Naive thymus-derived CD4-positive, alpha-beta T cell (primary cell): ENCODE results near the gene PDIA2. TPM values are rescaled to one million over a fixed set of nuclear protein-coding genes. Genes with fewer than 3 reads are reported as not detected.

Experiments
- ATAC-seq: fragments of 150-1000 bp; cut with Tn5 transposase; 2 replicates; pipeline ENCODE4 v1.10.0; 2021; ENCODE audit warnings: mild to moderate bottlenecking, moderate library complexity
- CTCF ChIA-PET: fragments of 350-600 bp; sonication (Branson Sonifier 250); formaldehyde crosslinking; loops from one replicate; lab custom pipeline; 2021; ENCODE audit warnings: antibody characterized with exemption; lab: Charles Lee
- POLR2A ChIA-PET: fragments of 350-600 bp; sonication (Branson Sonifier 250); formaldehyde crosslinking; loops from one replicate; lab custom pipeline; 2021; ENCODE audit warnings: antibody characterized with exemption, inconsistent platforms; lab: Charles Lee
- DNase-seq, 9 donors: peaks; one replicate each; pipeline versions ENCODE4 v3.0.0 to v3.0.0-alpha.2; 2020 to 2022; ENCODE audit warnings: mixed read lengths in 1 of 9
- H3K27ac ChIP-seq: one replicate; pipeline ENCODE4 v1.7.0; 2013; ENCODE audit warnings: mild to moderate bottlenecking, low read depth, low read length, moderate library complexity
- H3K27me3 ChIP-seq, 2 donors: one replicate each; pipeline ENCODE4 v1.7.0; 2013; ENCODE audit warnings: low read length in 2 of 2, mild to moderate bottlenecking in 2 of 2, moderate library complexity in 2 of 2; ENCODE audit not compliant: control insufficient read depth in 2 of 2, insufficient read depth in 2 of 2
- H3K36me3 ChIP-seq, 3 experiments: 1 replicate in 2 of 3; 2 replicates in 1 of 3; pipeline ENCODE4 v1.7.0; 2013; ENCODE audit warnings: low read length in 3 of 3, mild to moderate bottlenecking in 3 of 3, moderate library complexity in 1 of 3; ENCODE audit not compliant: insufficient read depth in 3 of 3, control insufficient read depth in 2 of 3
- H3K4me1 ChIP-seq, 2 donors: one replicate each; pipeline ENCODE4 v1.7.0; 2013; ENCODE audit warnings: low read length in 2 of 2, mild to moderate bottlenecking in 2 of 2, moderate library complexity in 1 of 2; ENCODE audit not compliant: control insufficient read depth in 2 of 2, insufficient read depth in 2 of 2
- H3K4me3 ChIP-seq: 2 replicates; pipeline ENCODE4 v1.7.0; 2013; ENCODE audit warnings: mild to moderate bottlenecking, low read length
- H3K9me3 ChIP-seq, 3 experiments: 1 replicate in 2 of 3; 2 replicates in 1 of 3; pipeline ENCODE4 v1.7.0; 2013; ENCODE audit warnings: low read length in 3 of 3; ENCODE audit not compliant: control insufficient read depth in 2 of 3
- H3K27ac Mint-ChIP-seq, 9 donors: one replicate each; pipeline ENCODE4 v1.8.0; 2020 to 2022; ENCODE audit warnings: mixed read lengths in 9 of 9, mild to moderate bottlenecking in 8 of 9, moderate library complexity in 5 of 9, inconsistent platforms in 2 of 9
- H3K27me3 Mint-ChIP-seq, 5 donors: one replicate each; pipeline ENCODE4 v1.8.0; 2021 to 2022; ENCODE audit warnings: mixed read lengths in 5 of 5, mild to moderate bottlenecking in 1 of 5
- H3K36me3 Mint-ChIP-seq, 5 donors: one replicate each; pipeline ENCODE4 v1.8.0; 2020 to 2022; ENCODE audit warnings: mixed read lengths in 5 of 5, mild to moderate bottlenecking in 3 of 5, inconsistent platforms in 1 of 5
- H3K4me1 Mint-ChIP-seq, 7 donors: one replicate each; pipeline ENCODE4 v1.8.0; 2020 to 2022; ENCODE audit warnings: mixed read lengths in 7 of 7, mild to moderate bottlenecking in 3 of 7, inconsistent platforms in 1 of 7
- H3K4me3 Mint-ChIP-seq, 10 donors: one replicate each; pipeline ENCODE4 v1.8.0; 2020 to 2022; ENCODE audit warnings: mild to moderate bottlenecking in 10 of 10, mixed read lengths in 10 of 10, moderate library complexity in 6 of 10, inconsistent platforms in 2 of 10
- H3K9me3 Mint-ChIP-seq, 11 donors: one replicate each; pipeline ENCODE4 v1.8.0; 2020 to 2022; ENCODE audit warnings: mixed read lengths in 11 of 11, mild to moderate bottlenecking in 4 of 11, inconsistent platforms in 1 of 11, moderate library complexity in 1 of 11
- intact Hi-C, 2 donors: fragments of 100-400 bp; cut with micrococcal nuclease; formaldehyde crosslinking; loops; one replicate each; pipeline ENCODE4 v1.15.1; 2023
- polyA plus RNA-seq, 2 donors: library from polyadenylated mRNA; unstranded; fragments of 300-500 nt; fragmentation: Illumina TruSeq; gene quantifications; one replicate each; pipeline ENCODE4 v1.2.3, GENCODE V29; 2021
- total RNA-seq, 6 experiments: library from RNA in 5 of 6; stranded (reverse) in 5 of 6; gene quantifications; 1 replicate in 5 of 6; 2 replicates in 1 of 6; pipeline ENCODE4 v1.2.3 and lab custom pipeline; 2021 to 2026

PDIA2 gene
- total and polyA plus RNA-seq, 7 experiments from 2014 or later, result 0.42 TPM; not detected in 6

DNA sequence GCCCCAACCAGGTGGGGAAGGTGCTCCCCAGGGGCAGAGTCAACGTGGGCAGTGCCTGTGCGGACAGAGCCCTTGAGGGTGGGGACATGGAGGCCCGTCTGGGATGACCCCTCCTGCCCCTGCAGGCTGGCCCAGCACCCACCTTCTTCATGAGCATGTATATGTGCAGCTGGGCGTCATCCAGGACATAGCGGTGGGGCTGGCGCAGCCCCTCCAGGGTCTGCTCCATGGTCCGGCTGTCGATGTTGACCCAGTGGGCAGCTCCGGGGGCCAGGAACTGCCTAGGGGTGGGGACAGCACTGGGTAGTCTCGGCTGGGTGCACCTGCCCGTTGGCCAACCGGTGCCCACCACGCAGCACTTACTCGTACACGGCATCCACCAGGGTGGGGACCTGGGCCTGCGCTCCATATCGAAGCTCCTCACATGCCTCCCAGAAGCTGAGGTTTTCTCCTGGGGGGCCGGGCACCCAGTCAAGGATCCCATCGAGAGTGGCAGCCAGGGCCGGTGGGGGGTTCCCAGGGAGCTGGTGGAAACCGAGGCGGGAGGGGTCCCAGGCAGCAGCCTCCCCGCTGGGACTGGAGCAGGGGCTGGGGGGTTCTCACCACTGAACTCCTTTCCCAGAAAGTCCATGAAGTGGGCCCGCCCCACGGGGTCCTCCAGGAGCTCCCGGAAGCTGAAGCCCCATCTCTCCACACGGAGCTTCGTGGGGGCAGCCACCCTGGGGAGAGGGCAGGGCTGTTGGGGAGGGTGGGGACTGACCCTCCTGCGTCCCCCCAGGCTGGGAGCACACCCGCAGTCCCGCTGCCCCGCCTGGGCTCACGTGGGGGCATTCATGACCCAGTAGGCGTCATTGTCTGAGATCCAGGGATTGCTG lies 12.3 kb upstream of the PDIA2 start:
- peaks cover 0 to 7% (median 0%) of the 10 kb centered on the region in 7 donors for H3K4me1 Mint-ChIP-seq
- ChIA-PET CTCF (no interaction called here), POLR2A (no interaction called here)
- Histone ChIP-seq H3K4me3 (no peak overlapping the region), H3K27me3 (no peaks in the 10 kb centered on the region), H3K27ac (no peak overlapping the region), H3K36me3 (no peaks in the 10 kb centered on the region), H3K4me1 (no peaks in the 10 kb centered on the region), H3K9me3 (no peaks in the 10 kb centered on the region)
- H3K4me3 Mint-ChIP-seq, result no peak overlapping the region
- ATAC-seq (no peak), DNase-seq (no peak)
- H3K36me3 Mint-ChIP-seq, result no peaks in the 10 kb centered on the region
- H3K27ac Mint-ChIP-seq, result no peak overlapping the region
- intact Hi-C loops, result no loop called here
- H3K27me3 Mint-ChIP-seq, result peaks cover 0 to 9% (median 0%) of the 10 kb centered on the region in 5 donors
- peaks cover 0 to 3% (median 0%) of the 10 kb centered on the region in 11 donors for H3K9me3 Mint-ChIP-seq

DNA sequence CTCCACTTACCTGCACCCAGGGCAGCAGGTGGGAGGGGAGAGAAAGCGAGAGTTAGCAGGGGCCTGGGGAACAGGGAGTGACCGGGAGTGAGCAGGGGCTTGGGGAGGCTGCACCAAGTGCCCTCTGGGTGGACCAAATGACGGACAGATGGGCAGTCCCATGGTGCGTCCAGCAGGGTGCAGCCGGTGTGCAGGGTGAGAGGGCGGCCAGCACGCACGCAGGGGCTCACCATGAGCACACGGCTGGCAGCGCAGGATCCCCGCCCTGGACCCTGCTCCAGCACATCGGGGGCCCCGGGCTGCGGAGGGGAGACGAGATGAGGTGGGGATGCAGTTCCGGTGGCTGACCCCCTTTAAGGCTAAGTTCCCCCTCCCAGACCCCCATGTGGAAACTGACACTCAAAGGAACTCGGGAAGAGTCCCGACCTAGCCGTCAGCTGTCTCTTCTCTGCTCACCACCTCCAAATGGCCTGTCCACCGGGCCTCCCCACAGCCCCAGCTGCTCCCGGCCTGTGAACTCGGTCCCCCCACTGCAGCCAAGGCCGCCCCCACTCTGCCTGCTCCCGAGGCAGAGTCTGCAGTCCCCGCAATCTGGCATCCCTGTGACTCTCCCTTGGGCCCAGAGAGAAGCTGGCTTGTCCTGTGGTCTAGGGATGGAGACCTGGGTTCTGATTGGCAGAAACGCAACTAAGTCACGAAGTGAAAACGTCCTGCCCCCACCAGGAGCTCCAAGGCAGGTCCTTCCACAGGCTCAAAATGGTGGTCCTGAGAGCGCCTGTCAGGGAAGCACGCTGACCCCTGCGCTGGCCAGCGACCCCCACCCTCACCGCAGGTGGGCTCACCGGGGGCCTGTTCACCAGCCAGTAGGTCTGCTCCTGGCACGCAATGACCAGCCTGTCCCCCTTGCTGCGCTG lies 10.1 kb upstream of the PDIA2 start:
- intact Hi-C loops, result no loop called here
- POLR2A ChIA-PET, result no interaction called here
- CTCF ChIA-PET, result no interaction called here
- no peak overlapping the region for H3K4me3 Mint-ChIP-seq
- peaks cover 0 to 26% (median 12%) of the 10 kb centered on the region in 5 donors for H3K27me3 Mint-ChIP-seq
- Histone ChIP-seq H3K4me3 (no peak overlapping the region), H3K27ac (no peak overlapping the region), H3K4me1 (no peaks in the 10 kb centered on the region), H3K36me3 (no peaks in the 10 kb centered on the region), H3K9me3 (no peaks in the 10 kb centered on the region), H3K27me3 (peaks cover 0 to 3% of the 10 kb centered on the region in 2 donors)
- H3K36me3 Mint-ChIP-seq, result no peaks in the 10 kb centered on the region
- ATAC-seq (no peak), DNase-seq (no peak)
- H3K9me3 Mint-ChIP-seq, result peaks cover 0 to 2% (median 0%) of the 10 kb centered on the region in 11 donors
- H3K4me1 Mint-ChIP-seq, result peaks cover 0 to 6% (median 0%) of the 10 kb centered on the region in 7 donors
- H3K27ac Mint-ChIP-seq, result no peak overlapping the region

GRCh38 chr16:273547-274421 lies 9.2 kb upstream of the PDIA2 start:
- H3K27me3 ChIP-seq, result peaks cover 0 to 3% of the 10 kb centered on the region in 2 donors
- DNase-seq, result no peak
- ChIA-PET CTCF (no interaction called here), POLR2A (no interaction called here)
- intact Hi-C loops, result no loop called here
- Mint-ChIP-seq H3K27ac (no peak overlapping the region), H3K9me3 (peaks cover 0 to 2% (median 0%) of the 10 kb centered on the region in 11 donors), H3K4me1 (peaks cover 0 to 6% (median 2%) of the 10 kb centered on the region in 7 donors), H3K36me3 (no peaks in the 10 kb centered on the region), H3K27me3 (peaks cover 0 to 31% (median 12%) of the 10 kb centered on the region in 5 donors), H3K4me3 (no peak overlapping the region)
- H3K9me3 ChIP-seq, result no peaks in the 10 kb centered on the region
- H3K36me3 ChIP-seq, result no peaks in the 10 kb centered on the region
- no peak overlapping the region for H3K4me3 ChIP-seq
- H3K27ac ChIP-seq, result no peak overlapping the region
- no peak for ATAC-seq
- peaks cover 0 to under 1% of the 10 kb centered on the region in 2 donors for H3K4me1 ChIP-seq

DNA sequence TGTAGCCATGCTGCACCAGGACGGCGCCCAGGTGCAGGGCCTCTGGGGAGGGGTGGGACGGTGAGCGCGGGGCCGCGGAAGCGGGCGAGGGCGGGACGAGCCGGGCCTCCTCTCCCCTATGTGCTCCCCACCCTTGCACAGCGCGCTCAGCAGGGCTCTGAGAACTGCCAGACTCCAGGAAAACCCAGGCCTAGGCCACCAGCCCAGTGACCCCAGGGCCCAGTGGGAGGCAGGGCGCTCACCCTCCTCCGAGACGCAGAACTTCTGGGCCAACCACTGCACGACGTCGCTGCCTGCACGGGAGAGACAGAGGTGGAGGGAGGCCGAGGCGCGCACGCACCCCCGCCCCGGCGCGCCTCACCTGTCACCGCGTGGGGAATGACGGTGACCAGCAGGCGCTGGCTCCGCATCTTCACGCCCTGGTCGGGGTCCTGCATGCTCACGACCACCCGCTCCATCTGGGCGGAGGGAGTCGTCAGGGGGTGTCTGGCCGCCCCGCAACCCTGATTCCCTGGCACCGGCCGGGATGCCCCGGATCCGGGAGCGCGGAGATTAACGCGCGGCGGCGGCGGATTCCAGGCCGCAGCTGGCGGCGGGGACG lies 7.8 kb upstream of the PDIA2 start:
- Histone ChIP-seq H3K27ac (no peak overlapping the region), H3K27me3 (peaks cover 0 to 3% of the 10 kb centered on the region in 2 donors), H3K36me3 (no peaks in the 10 kb centered on the region), H3K4me1 (peaks cover 0 to 7% of the 10 kb centered on the region in 2 donors), H3K9me3 (no peaks in the 10 kb centered on the region), H3K4me3 (no peak overlapping the region)
- H3K4me3 Mint-ChIP-seq, result peak overlapping the region; percentile 10 to 79 (median 58)
- POLR2A ChIA-PET, result no interaction called here
- peaks cover 0 to 12% (median 8%) of the 10 kb centered on the region in 7 donors for H3K4me1 Mint-ChIP-seq
- DNase-seq (peak in 3 of 9 donors; percentile 16 to 25 (median 18)), ATAC-seq (peak; percentile 34)
- H3K36me3 Mint-ChIP-seq, result no peaks in the 10 kb centered on the region
- no peak overlapping the region for H3K27ac Mint-ChIP-seq
- intact Hi-C loops, result loop anchor here in 1 of 2 donors (5.0 kb wide), 1 partner anchor 33 kb away; no protein-coding TSS in a partner anchor
- CTCF ChIA-PET, result no interaction called here
- peaks cover 5 to 37% (median 13%) of the 10 kb centered on the region in 5 donors for H3K27me3 Mint-ChIP-seq
- H3K9me3 Mint-ChIP-seq, result peaks cover 0 to 2% (median 0%) of the 10 kb centered on the region in 11 donors

GRCh38 chr16:275786-276232 lies 7.2 kb upstream of the PDIA2 start, which contains the start of gene RGS11:
Gene RGS11 (minus strand): TSS chr16:275944. CDS start chr16:275911, 33 bp downstream.
- peaks cover 0 to 2% (median 0%) of the 10 kb centered on the region in 11 donors for H3K9me3 Mint-ChIP-seq

More at GRCh38 chr16:275786-276232, 7.2 kb upstream of the PDIA2 start, which contains the start of gene RGS11:
- peaks cover 0 to 12% (median 8%) of the 10 kb centered on the region in 7 donors for H3K4me1 Mint-ChIP-seq
- intact Hi-C loops, result loop anchor here in 1 of 2 donors (5.0 kb wide), 1 partner anchor 34 kb away; no protein-coding TSS in a partner anchor
- peak within 1 kb of the TSS in 1 of 9 donors; percentile 83 for H3K27ac Mint-ChIP-seq
- no peak for ATAC-seq
- H3K36me3 ChIP-seq, result no peaks in the 10 kb centered on the region
- no peak within 1 kb of the TSS for H3K4me3 ChIP-seq
- POLR2A ChIA-PET, result no interaction called here
- H3K27me3 ChIP-seq, result peaks cover 0 to 3% of the 10 kb centered on the region in 2 donors
- no peaks in the 10 kb centered on the region for H3K9me3 ChIP-seq
- H3K36me3 Mint-ChIP-seq, result no peaks in the 10 kb centered on the region
- H3K27ac ChIP-seq, result no peak within 1 kb of the TSS
- CTCF ChIA-PET, result no interaction called here
- H3K27me3 Mint-ChIP-seq, result peaks cover 5 to 37% (median 13%) of the 10 kb centered on the region in 5 donors
- H3K4me1 ChIP-seq, result peaks cover 0 to 7% of the 10 kb centered on the region in 2 donors
- peak within 1 kb of the TSS; percentile 10 to 82 (median 60) for H3K4me3 Mint-ChIP-seq
- DNase-seq, result no peak
